Retina (tissue), 1 donor: ENCODE results near the gene RNF11.

Experiments
- DNase-seq: peaks from one replicate; pipeline ENCODE4 v3.0.0-alpha.2; 2016

RNF11 gene

DNA sequence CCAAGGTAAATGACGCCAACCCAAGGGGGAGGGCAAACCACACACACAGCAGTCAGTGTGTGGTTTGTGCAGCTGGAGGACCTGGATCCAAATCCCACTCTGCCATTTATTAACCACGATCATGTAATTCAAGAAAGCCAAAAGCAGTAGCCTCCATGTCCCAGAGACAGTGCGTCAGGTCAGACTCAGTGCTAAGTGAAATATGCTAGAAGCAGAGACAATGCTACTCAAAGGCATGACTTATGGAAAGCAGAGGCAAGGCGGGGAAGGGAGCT is 80.7 kb downstream of the RNF11 start:
- no peak for DNase-seq

DNA sequence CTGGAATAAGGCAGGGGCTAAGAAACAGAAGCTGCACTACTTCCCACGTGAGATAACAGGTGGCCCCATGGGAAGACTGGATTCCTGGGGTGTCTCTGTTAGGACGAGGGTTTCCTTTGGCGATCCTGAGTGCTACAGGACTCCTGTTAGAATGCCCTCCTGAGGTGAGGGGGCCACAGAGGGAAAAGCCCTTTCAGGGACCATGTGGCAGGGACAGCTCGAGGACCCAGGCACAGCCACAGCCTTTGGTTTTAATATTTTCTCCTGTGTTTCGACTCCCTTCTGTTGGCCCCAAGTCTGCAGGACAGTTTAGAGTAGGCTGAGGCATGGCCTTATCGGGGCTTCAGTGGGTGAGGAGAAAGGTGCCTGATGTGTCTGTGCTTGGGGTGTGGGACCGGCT is 81.7 kb downstream of the RNF11 start:
- no peak for DNase-seq

DNA sequence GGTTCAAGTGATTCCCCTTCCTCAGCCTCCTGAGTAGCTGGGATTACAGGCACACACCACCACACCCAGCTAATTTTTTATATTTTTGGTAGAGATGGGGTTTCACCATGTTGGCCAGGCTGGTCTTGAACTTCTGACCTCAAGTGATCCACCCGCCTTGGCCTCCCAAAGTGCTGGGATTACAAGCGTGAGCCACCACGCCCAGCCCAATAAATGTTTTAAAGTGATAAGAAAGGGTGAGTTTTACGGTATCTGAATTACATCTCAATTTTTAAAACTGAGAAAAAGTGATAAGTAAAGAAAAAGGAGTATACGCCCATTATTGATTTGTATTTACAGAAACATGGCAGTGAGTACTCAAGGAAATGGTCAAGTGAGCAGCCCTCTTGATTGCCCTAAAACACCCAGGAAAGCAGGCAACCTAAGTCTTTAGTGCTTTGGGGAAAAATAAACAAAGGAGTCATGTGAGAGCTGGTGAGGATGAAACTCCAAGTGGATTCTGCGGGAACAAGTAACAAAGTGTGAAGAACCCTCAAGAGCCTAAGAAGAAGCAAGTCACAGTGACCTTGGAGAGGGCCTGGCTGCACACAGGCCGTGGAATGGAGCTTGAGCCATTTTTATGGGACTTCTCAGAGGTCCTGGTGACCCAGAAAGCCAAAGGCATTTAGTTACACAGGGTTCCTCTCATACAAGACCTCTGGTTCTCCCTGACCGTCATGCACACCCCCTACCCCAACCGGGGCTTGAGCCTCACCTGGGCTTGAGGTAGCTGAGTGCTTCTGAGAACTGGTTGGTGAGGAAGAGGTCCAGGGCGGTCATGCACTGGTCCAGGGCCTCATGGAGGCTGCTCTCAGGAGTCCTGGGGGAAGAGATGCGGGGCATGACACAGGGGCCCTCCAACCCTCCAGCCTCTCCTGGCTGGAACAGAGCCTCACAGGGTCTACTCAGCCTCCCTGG is 85.2 kb downstream of the RNF11 start:
- DNase-seq, result no peak

DNA sequence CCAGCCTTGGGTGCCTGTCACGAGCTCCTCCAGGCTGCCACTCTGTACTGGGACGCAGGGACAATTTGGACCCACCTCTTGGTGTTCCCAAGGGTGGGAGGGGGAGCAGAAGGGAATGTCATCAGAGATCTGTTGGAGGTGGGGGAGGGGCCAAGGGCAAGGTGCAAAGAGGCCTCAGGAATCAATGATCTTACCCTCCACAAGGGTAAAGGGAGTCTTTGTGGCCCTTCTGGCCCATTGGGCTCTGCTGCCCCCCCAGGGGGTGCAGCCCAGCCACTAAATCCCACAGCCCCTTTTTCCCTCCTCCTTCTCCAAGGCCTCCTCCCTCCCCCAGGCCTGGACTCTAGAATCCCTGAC is 85.8 kb downstream of the RNF11 start:
- DNase-seq, result no peak

DNA sequence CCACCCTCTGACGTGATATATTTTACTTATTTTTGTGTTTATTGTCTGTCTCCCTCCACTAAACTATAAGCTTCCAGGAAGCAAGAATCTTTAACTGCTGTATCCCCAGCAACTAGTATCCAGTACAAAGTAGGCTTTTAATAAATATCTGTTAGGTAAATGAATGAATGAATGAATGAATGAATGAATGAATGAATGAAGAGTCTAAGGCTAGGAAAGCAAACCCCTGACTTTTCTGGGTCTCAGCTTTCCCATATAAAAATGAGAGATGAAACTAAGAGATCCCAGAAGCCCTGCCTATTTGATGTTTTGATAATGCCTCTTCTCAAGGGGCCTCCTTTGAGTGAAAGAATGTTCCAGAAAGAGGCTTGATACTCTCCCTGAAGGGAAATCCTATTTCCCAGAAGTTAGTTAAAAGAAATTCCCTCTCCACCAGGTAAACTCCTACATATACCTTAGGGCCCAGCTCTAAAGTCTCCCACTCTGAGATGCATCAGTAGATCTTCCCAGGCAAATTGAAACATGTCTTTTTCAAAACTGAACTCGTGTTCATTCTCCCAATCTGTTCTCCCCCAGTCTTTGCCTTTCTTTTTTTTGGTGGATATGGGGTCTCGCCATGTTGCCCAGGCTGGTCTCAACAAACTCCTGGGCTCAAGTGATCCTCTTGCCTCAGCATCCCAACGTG is 86.5 kb downstream of the RNF11 start:
- DNase-seq, result no peak
